NCI-H2171 treated with DMSO at 0.1 percent for 48 hours (cell line): Measurements from ENCODE around the gene ZBTB14.
A peak's percentile ranks its signal among the peaks of the same experiment; 100 is the strongest.

Source experiments
- DNase-seq: peaks from one replicate; lab custom pipeline; 2025; lab: John Stamatoyannopoulos, UW

ZBTB14 gene

GRCh38 chr18:5295231-5295920 lies at the start of gene ZBTB14:
Gene ZBTB14, minus strand, starts transcription at chr18:5295726. Its CDS starts 2,480 bp downstream, at chr18:5293246.
- DNase-seq: peak; percentile 65

- no peak for DNase-seq
Measured at GRCh38 chr18:5339202-5339834, 43.8 kb upstream of the ZBTB14 start.

- DNase-seq: no peak
Measured at GRCh38 chr18:5334456-5335075, 39.0 kb upstream of the ZBTB14 start.

DNA sequence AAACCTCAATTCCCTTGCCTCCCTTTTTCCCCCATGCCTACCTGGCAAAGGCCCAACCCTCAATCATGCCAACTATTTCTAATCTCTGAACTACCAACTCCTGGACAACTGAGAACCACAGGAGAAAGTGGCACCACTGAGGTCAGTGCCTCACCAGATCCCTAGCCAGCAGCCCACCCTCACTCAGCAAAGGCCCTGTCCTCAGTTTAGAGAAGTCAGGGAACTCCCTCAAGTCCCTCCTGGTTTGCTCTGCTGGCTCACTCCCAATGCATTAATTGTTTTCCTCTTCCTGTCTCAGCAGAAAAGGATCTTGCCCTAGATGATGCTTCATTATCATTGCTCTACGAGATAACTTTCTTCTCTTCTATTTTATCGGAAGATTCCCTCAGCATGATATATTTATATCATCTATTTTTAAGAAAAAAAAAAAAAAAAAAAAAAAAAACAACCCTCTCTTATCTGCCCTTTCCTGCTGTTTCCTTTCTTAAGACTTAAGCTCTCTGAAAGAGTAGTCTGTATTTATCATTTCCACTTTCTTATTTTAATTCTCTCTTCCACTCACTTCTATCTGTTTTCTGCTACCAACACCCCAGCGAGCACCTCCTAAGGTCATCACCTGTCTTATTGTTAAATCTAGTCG lies 22.7 kb upstream of the ZBTB14 start:
- no peak for DNase-seq

GRCh38 chr18:5317186-5317585 lies 21.7 kb upstream of the ZBTB14 start:
- no peak for DNase-seq

GRCh38 chr18:5315838-5316237 lies 20.3 kb upstream of the ZBTB14 start:
- DNase-seq: no peak

DNA sequence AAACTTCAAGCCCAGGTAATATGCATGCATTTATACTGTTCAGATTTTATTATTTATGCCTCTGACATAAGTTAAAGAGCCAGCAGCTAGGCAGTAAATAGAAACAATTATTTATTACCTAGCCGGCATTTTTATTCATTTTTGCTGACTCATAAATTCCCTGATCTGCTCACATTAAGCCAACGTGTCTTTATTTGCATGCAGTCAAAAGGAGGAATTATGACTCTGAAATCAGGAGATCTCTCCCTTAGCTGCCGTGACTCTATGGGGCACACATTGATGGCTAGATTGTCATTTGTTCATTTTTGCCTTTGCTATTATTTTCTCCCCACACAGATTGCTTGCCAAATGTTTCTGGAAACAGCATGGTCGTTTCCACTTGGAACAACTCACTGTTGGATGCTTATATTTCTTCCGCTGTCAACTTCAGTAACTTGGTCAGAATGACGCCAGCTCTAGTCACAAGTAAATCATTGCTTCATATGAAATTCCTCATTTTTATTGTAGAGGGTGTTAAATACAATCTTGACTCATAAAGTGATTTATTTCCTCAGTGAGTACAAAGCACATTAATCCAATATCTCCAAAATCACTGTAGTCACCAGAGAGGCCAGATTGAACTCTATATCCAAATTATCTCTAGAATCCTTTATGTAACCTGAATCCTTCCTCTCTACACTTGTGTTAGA lies 15.9 kb upstream of the ZBTB14 start:
- no peak for DNase-seq

DNA sequence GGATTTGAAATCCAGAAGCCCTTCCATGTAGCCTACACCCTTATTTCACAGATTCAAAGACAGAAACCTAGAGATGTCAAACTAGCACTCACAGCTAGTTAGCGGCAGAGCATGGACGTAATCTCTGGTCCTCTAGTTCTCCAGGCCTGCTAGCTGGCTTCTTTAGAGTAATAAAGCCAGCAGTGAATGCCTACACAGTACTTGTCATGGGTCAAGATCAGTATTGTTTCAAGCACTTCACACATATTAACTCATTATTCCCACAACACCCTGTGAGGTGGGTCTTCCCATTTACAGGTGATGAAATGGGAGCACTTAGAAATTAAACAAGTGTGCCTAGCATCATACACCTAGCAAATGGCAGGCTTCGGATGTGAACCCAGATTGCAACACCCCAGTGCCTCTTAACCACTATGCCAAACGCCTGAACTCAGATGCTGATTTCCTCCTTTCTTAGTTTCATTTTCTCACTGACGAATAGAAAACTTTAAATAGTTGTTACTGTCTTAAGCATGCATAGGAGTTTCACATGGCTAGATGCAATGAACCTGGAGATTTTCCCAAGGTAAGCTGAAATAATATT lies 14.5 kb upstream of the ZBTB14 start:
- DNase-seq: no peak

GRCh38 chr18:5305835-5306234 lies 10.3 kb upstream of the ZBTB14 start:
- no peak for DNase-seq

- no peak for DNase-seq
Measured at GRCh38 chr18:5304232-5304631, 8.7 kb upstream of the ZBTB14 start.

GRCh38 chr18:5303636-5304035 lies 8.1 kb upstream of the ZBTB14 start:
- DNase-seq: no peak

- DNase-seq: no peak
Measured at GRCh38 chr18:5302606-5303005, 7.1 kb upstream of the ZBTB14 start.

DNA sequence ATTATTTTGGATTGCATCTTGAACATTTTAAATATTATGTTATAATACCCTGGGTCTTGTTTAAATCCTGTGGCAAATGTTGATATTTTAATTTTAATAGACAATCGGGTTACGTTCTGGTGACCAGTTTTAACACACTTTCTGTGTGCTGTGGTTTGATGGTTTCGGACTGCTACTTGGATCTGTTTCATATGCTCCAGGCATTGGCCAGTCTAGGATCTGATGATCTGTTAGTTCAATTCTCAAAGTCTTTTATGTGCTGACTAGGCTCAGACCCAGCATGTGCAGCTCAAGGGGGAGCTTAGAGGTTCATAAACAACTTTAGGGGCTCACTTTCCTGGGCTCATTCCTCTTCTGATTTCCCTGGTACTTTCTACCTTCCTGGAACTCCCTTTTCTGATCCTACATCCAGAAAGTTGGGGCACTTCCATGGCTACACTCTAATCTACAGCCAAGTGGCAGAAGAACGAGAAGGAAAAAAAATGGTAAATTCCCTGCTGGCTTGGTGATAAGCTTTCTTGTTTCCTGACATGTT lies 5.0 kb upstream of the ZBTB14 start:
- DNase-seq: no peak

GRCh38 chr18:5298156-5298852 lies 2.8 kb upstream of the ZBTB14 start:
- DNase-seq: no peak

GRCh38 chr18:5297597-5297996 lies 2.1 kb upstream of the ZBTB14 start:
- DNase-seq: no peak

DNA sequence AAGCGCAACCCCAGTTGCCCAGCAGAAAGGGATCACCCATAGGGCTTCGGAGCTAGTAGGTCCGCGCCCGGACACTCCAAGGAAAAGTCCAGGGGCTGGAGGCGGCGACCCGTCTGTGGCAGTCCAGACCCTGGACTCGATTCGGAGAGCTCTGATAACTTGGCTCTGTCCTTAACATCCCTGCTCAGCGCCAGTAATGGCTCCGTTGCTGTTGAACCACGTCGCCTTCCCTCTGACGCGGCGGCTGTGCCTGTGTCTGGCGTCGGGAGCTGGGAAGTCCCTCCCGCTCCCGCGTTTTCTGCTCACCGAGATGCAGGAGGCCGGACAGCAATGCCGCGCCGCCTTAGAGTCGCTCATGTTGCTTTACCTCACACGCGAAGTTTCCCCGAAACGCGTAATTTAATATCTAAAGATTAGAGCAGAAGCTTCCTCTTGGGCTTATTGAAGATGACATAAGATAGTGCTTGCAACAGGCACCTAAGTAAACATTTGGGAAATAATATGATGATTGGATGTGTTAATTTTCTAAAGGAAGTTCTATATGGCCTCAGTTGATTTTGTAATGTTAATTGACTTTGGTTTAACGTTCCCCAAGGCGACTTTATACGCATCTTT lies 1.3 kb upstream of the ZBTB14 start:
- DNase-seq: peak; percentile 91

GRCh38 chr18:5295981-5296705 lies 617 bp upstream of the ZBTB14 start:
- peak; percentile 91 for DNase-seq

DNA sequence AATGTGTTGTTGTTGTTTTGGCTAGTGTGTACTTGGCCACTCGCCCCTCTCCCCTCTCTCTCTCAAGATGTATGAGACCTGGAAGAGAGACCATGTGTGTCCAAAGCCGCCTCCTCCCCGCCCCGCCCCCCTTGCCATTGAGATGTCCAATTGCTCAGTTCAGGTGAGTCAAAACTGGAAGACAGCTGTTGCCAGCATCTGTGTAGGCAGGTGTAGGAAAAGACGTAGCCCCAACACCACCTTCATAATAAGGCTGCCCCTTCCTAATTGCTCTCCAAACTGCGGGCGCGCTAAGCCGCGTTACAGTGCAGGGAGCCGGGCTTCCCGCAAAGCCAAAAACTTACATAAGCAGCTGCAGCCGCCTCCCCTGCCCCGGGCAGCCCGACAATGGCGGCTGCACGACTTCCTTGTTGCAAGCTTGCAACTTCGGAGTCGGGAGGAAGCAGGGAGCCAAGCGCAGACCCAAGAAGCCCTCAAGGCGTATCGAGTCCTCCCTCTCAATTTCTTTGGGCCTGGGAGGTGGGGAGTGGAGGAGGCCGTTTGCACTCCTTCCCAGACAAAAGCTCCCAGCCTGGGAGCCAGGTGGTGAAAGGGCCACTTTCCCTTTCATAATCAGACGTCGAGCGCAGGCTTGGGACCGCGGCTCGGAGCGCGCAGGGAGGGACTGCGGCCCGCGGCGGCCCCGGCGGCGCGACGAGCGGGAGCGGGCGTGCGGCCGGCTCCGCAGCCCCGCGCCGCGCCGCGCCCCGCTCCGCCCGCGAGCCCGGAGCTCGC lies 882 bp downstream of the ZBTB14 start:
- peak; percentile 65 for DNase-seq

GRCh38 chr18:5294113-5294456 lies 1.4 kb downstream of the ZBTB14 start:
- DNase-seq: no peak
